K562 (cell line): ENCODE data around the gene FOSL2. TPM values are rescaled to one million over a fixed set of nuclear protein-coding genes. Genes with fewer than 3 reads are reported as not detected.

Experiments
- ATAC-seq: fragments of 200-7000 bp; cut with Tn5 transposase; 3 replicates; pipeline ENCODE4 v1.9.1; 2020; ENCODE audit warnings: moderate library complexity
- BruUV-seq: library from RNA; stranded (reverse); fragments of 400-500 nt; replicated peaks from 2 replicates; lab custom pipeline; 2021; lab: Mats Ljungman, UMichigan
- CTCF ChIA-PET: fragments of 300-600 bp; formaldehyde crosslinking; extraction: SDS; loops from one replicate; lab custom pipeline; 2021; ENCODE audit warnings: low intra/inter-chr PET ratio; lab: Yijun Ruan, JAX
- POLR2A ChIA-PET: fragments of 300-600, 350-650 bp; sonication (Branson Sonifier 250); formaldehyde crosslinking; extraction: SDS; loops from one replicate; lab custom pipeline; 2021; ENCODE audit warnings: antibody characterized with exemption, inconsistent platforms; lab: Yijun Ruan, JAX
- DNase-seq, 4 experiments: peaks; one replicate each; pipeline versions ENCODE4 v3.0.0 to v3.0.0-alpha.2; 2011 to 2018; ENCODE audit warnings: low spot score in 3 of 4, mixed read lengths in 3 of 4; ENCODE audit errors: extremely low read depth in 1 of 4
- FAIRE-seq: peaks from 2 replicates; lab custom pipeline; 2011; peaks lifted over from hg19 to GRCh38; lab: Jason Lieb, UNC
- H2AFZ ChIP-seq: 2 replicates; pipeline ENCODE4 v1.6.0; 2011; ENCODE audit warnings: low read depth, low read length, control low read depth, inconsistent platforms
- H3K27ac ChIP-seq: fragments of 200-600 bp; 3 replicates; pipeline ENCODE4 v1.8.0; 2011; ENCODE audit warnings: low read depth, mild to moderate bottlenecking, control low read depth, inconsistent platforms, low read length, moderate library complexity, mixed read lengths; ENCODE audit errors: extremely low read depth
- H3K27me3 ChIP-seq, 2 experiments: fragments of 300-600 bp in 1 of 2; 2 replicates in 1 of 2; 3 replicates in 1 of 2; pipeline versions ENCODE4 v1.6.0 to v1.8.0; 2011; ENCODE audit warnings: inconsistent platforms in 2 of 2, low read length in 2 of 2, mild to moderate bottlenecking in 1 of 2, mixed read lengths in 1 of 2, moderate library complexity in 1 of 2; ENCODE audit not compliant: control insufficient read depth in 2 of 2, insufficient read depth in 2 of 2
- H3K36me3 ChIP-seq: fragments of 300-600 bp; 3 replicates; pipeline ENCODE4 v1.8.0; 2011; ENCODE audit warnings: mild to moderate bottlenecking, low read length, inconsistent platforms; ENCODE audit not compliant: control insufficient read depth, insufficient read depth
- H3K4me1 ChIP-seq, 2 experiments: fragments of 200-600 bp in 1 of 2; replicated peaks in 1 of 2; 2 replicates in 1 of 2; 3 replicates in 1 of 2; pipeline versions ENCODE4 v1.5.1 to v1.8.0; 2011; ENCODE audit warnings: inconsistent platforms in 2 of 2, low read length in 2 of 2, mild to moderate bottlenecking in 1 of 2, mixed read lengths in 1 of 2, moderate library complexity in 1 of 2; ENCODE audit not compliant: control insufficient read depth in 2 of 2, insufficient read depth in 2 of 2
- H3K4me2 ChIP-seq: 2 replicates; pipeline ENCODE4 v1.6.1; 2011; ENCODE audit warnings: low read length, control low read depth, inconsistent platforms, mixed read lengths; ENCODE audit not compliant: insufficient read depth
- H3K4me3 ChIP-seq: fragments of 200-600 bp; sonication (generic), shearing (Covaris generic); 2 replicates; pipeline ENCODE4 v1.5.1; 2016; ENCODE audit warnings: control low read depth, inconsistent platforms
- H3K79me2 ChIP-seq: fragments of 200-600 bp; 3 replicates; pipeline ENCODE4 v1.8.0; 2011; ENCODE audit warnings: low read length, inconsistent platforms; ENCODE audit not compliant: control insufficient read depth, insufficient read depth
- H3K9ac ChIP-seq, 2 experiments: 2 replicates each; pipeline versions ENCODE4 v1.6.0 to v1.6.1; 2011; ENCODE audit warnings: low read depth in 2 of 2, low read length in 2 of 2, control low read depth in 1 of 2, inconsistent platforms in 1 of 2, mild to moderate bottlenecking in 1 of 2, mixed read lengths in 1 of 2; ENCODE audit not compliant: insufficient read depth in 1 of 2
- H3K9me1 ChIP-seq: one replicate; pipeline ENCODE4 v1.6.0; 2011; ENCODE audit warnings: inconsistent platforms, mild to moderate bottlenecking, low read length, moderate library complexity; ENCODE audit not compliant: control insufficient read depth, insufficient read depth
- H3K9me3 ChIP-seq: replicated peaks from 2 replicates; pipeline ENCODE4 v1.5.1; 2011; ENCODE audit warnings: low read depth, low read length, inconsistent platforms; ENCODE audit not compliant: control insufficient read depth, insufficient read depth
- H4K20me1 ChIP-seq: replicated peaks from 2 replicates; pipeline ENCODE4 v1.6.1; 2011; ENCODE audit warnings: low read length, inconsistent platforms, mixed read lengths; ENCODE audit not compliant: control insufficient read depth, insufficient read depth
- DACH1 ChIP-seq: fragments of 450-650 bp; IDR thresholded peaks from 2 replicates; pipeline ENCODE4 v1.6.1; 2018; ENCODE audit not compliant: partially characterized antibody
- HOXB6 ChIP-seq: fragments of 250-450 bp; sonication (Bioruptor Pico); IDR thresholded peaks from 2 replicates; pipeline ENCODE4 v1.5.1; 2022; ENCODE audit warnings: mild to moderate bottlenecking, borderline replicate concordance
- NR1H2 ChIP-seq: sonication (generic); formaldehyde crosslinking; IDR thresholded peaks from 2 replicates; pipeline ENCODE4 v1.4.0; 2020; ENCODE audit warnings: mild to moderate bottlenecking, missing genetic modification reagents
- SMC3 ChIP-seq: conservative IDR thresholded peaks from 2 replicates; pipeline ENCODE4 v1.6.1; 2011; ENCODE audit warnings: low read depth, low read length, improper control_type of control experiment; ENCODE audit not compliant: insufficient read depth
- TEAD4 ChIP-seq, 2 experiments: sonication (generic) in 1 of 2; formaldehyde crosslinking in 1 of 2; IDR thresholded peaks; 2 replicates each; pipeline versions ENCODE4 v1.6.1 to v1.8.0; 2012 to 2022; ENCODE audit warnings: borderline replicate concordance in 1 of 2, inconsistent platforms in 1 of 2, low read length in 1 of 2, mild to moderate bottlenecking in 1 of 2, missing genetic modification reagents in 1 of 2
- ZBTB33 ChIP-seq: sonication (generic); formaldehyde crosslinking; IDR thresholded peaks from 2 replicates; pipeline ENCODE4 v1.8.1; 2023; ENCODE audit warnings: mild to moderate bottlenecking, missing genetic modification reagents
- ZSCAN29 ChIP-seq: fragments of 450-650 bp; IDR thresholded peaks from 2 replicates; pipeline ENCODE4 v1.6.1; 2017
- WGBS: fragments of 100-300 bp; shearing (Covaris generic); methylation state at CpG from one replicate; pipeline ENCODE4 v1.1.6; 2016; ENCODE audit warnings: low coverage, mixed read lengths; ENCODE audit not compliant: insufficient coverage; ENCODE audit errors: missing lambda C conversion rate; 5-methylcytosine and 5-hydroxymethylcytosine counted together
- in situ Hi-C: fragments of 300-500 bp; cut with MboI; formaldehyde crosslinking; loops from 4 replicates; pipeline ENCODE4 v1.15.0; 2018; ENCODE audit warnings: inconsistent platforms, mixed read lengths
- intact Hi-C: fragments of 100-400 bp; cut with micrococcal nuclease; formaldehyde crosslinking; loops from 2 replicates; pipeline ENCODE4 v1.14.2; 2022
- polyA plus RNA-seq, 8 experiments: library from polyadenylated mRNA; depleted of rRNA in 4 of 8; stranded (reverse) in 5 of 8; unstranded in 3 of 8; fragments of >200 nt; fragmentation: Nextera tagmentation in 2 of 8; fragmentation: Illumina TruSeq in 1 of 8; extraction: Ambion mirVana in 2 of 8; extraction: Trizol in 1 of 8; gene quantifications; 2 replicates each; pipeline versions ENCODE4 v1.2.1 to v1.2.3, GENCODE V29; 2011 to 2014; ENCODE audit warnings: inconsistent platforms in 1 of 8, missing spikeins in 1 of 8
- total RNA-seq, 7 experiments: library from RNA; depleted of rRNA in 6 of 7; stranded (reverse); fragments of >200 nt in 6 of 7; fragmentation: Illumina TruSeq in 2 of 7; extraction: Trizol in 2 of 7; gene quantifications; 2 replicates each; pipeline versions ENCODE4 v1.2.1 to v1.2.3, GENCODE V29; 2011 to 2021; ENCODE audit warnings: low replicate concordance in 1 of 7

The FOSL2 gene
- total and polyA plus RNA-seq, 9 of the 15 experiments (the other 6 are each of a cell fraction or from before 2014, with no cell fraction given) = 0.04 to 2.9 (median 0.80) TPM

- Histone ChIP-seq H4K20me1 (no peaks in the 10 kb centered on the region), H3K4me2 (no peak overlapping the region), H3K9me1 (no peaks in the 10 kb centered on the region), H3K27me3 (peaks cover 2 to 51% of the 10 kb centered on the region in 2 experiments; a peak in 3 of 5 replicates), H3K4me1 (peaks cover 10% of the 10 kb centered on the region in 2 experiments), H3K36me3 (no peaks in the 10 kb centered on the region), H3K4me3 (no peak overlapping the region), H3K27ac (no peak overlapping the region), H3K9ac (no peak overlapping the region), H2AFZ (no peak overlapping the region), H3K9me3 (peaks cover 1% of the 10 kb centered on the region; the same call in 1 of the 2 replicates), H3K79me2 (no peaks in the 10 kb centered on the region)
- TF ChIP-seq TEAD4 (IDR thresholded peaks at IDR 0.05; ENCODE audit: low read length) (no peak), TEAD4 (CRISPR knock-in tag; IDR thresholded peaks at IDR 0.05; ENCODE audit: borderline replicate concordance) (no peak), ZSCAN29 (no peak), HOXB6 (no peak), ZBTB33 (CRISPR knock-in tag) (no peak), DACH1 (no peak), NR1H2 (CRISPR knock-in tag) (no peak), SMC3 (no peak)
- BruUV-seq = no TSS peak
- DNase-seq (no peak), ATAC-seq (no peak), FAIRE-seq (no peak)
- intact Hi-C loops (no loop called here), in situ Hi-C loops (no loop called here)
- ChIA-PET CTCF (no interaction called here), POLR2A (interaction anchor here (0.5 to 1.0 kb wide), 2 partner anchors 31 to 35 kb away, joined by 3 to 5 read pairs; no protein-coding TSS in a partner anchor)
- 25% methylated on average over 5 of the region's 5 CpGs for WGBS
These were observed 45.3 kb downstream of the FOSL2 start for GRCh38 chr2:28437918-28438317.
